K562 (cell line): ENCODE data around the gene STRIP1. TPM values are rescaled to one million over a fixed set of nuclear protein-coding genes. Genes with fewer than 3 reads are reported as not detected.

Experiments
- ARNT ChIP-seq, 2 experiments: fragments of 450-650 bp; IDR thresholded peaks; 2 replicates each; pipeline ENCODE4 v1.6.1; 2016; ENCODE audit warnings: mild to moderate bottlenecking in 1 of 2
- CBX1 ChIP-seq: sonication (generic); IDR thresholded peaks from 2 replicates; pipeline ENCODE4 v1.6.1; 2016; ENCODE audit warnings: antibody characterized with exemption, low read depth, mild to moderate bottlenecking
- ELF1 ChIP-seq: fragments of 200-800 bp; sonication (Bioruptor generic); IDR thresholded peaks from 2 replicates; pipeline ENCODE4 v1.6.1; 2016; ENCODE audit warnings: missing genetic modification characterization, missing compliant biosample characterization
- EP300 ChIP-seq: IDR thresholded peaks from 2 replicates; pipeline ENCODE4 v1.6.1; 2012; ENCODE audit warnings: low read length, improper control_type of control experiment
- ETV6 ChIP-seq, 3 experiments: fragments of 150-350 bp in 1 of 3; sonication (generic) in 1 of 3; formaldehyde crosslinking in 1 of 3; IDR thresholded peaks; 2 replicates each; pipeline versions ENCODE4 v1.6.1 to v1.8.0; 2014 to 2022; ENCODE audit warnings: borderline replicate concordance in 2 of 3, low read depth in 2 of 3, antibody characterized with exemption in 1 of 3, low read length in 1 of 3, mild to moderate bottlenecking in 1 of 3, missing genetic modification reagents in 1 of 3
- GABPB1 ChIP-seq: sonication (generic); formaldehyde crosslinking; IDR thresholded peaks from 2 replicates; pipeline ENCODE4 v1.8.0; 2022; ENCODE audit warnings: mild to moderate bottlenecking, missing genetic modification reagents
- HCFC1 ChIP-seq: IDR thresholded peaks from 2 replicates; pipeline ENCODE4 v1.6.1; 2012; ENCODE audit warnings: low read depth, low read length, improper control_type of control experiment
- MAFF ChIP-seq: IDR thresholded peaks from 2 replicates; pipeline ENCODE4 v1.6.1; 2012; ENCODE audit warnings: low read length, improper control_type of control experiment
- NELFE ChIP-seq: IDR thresholded peaks from 2 replicates; pipeline ENCODE4 v1.6.1; 2011; ENCODE audit warnings: mild to moderate bottlenecking; ENCODE audit not compliant: insufficient read depth, insufficient read length
- POLR2A ChIP-seq: fragments of 450-650 bp; conservative IDR thresholded peaks from 2 replicates; pipeline ENCODE4 v1.6.1; 2016
- RBM39 ChIP-seq: fragments of 200-400 bp; formaldehyde crosslinking; optimal IDR thresholded peaks from 2 replicates; pipeline ENCODE3; 2018; ENCODE audit warnings: low read depth, low read length
- RNF2 ChIP-seq: sonication (generic); IDR thresholded peaks from 2 replicates; pipeline ENCODE4 v1.6.1; 2016
- RUNX1 ChIP-seq: sonication (generic); IDR thresholded peaks from 2 replicates; pipeline ENCODE4 v1.6.1; 2016; ENCODE audit warnings: antibody characterized with exemption, low read depth
- SMAD1 ChIP-seq: fragments of 150-350 bp; IDR thresholded peaks from 2 replicates; pipeline ENCODE4 v1.6.1; 2014; ENCODE audit warnings: low read length, low read depth; ENCODE audit not compliant: partially characterized antibody
- ZKSCAN3 ChIP-seq: fragments of 250-450 bp; sonication (Bioruptor Pico); IDR thresholded peaks from 2 replicates; pipeline ENCODE4 v1.4.0; 2020
- ZNF146 ChIP-seq: IDR thresholded peaks from one replicate; pipeline ENCODE4 v1.6.1; 2018; ENCODE audit warnings: missing compliant biosample characterization; ENCODE audit not compliant: unreplicated experiment
- ZNF197 ChIP-seq: fragments of 200-800 bp; sonication (Bioruptor generic); IDR thresholded peaks from 2 replicates; pipeline ENCODE4 v1.6.1; 2016; ENCODE audit warnings: low read depth, missing genetic modification characterization, missing compliant biosample characterization
- polyA plus RNA-seq, 8 experiments: library from polyadenylated mRNA; depleted of rRNA in 4 of 8; stranded (reverse) in 5 of 8; unstranded in 3 of 8; fragments of >200 nt; fragmentation: Nextera tagmentation in 2 of 8; fragmentation: Illumina TruSeq in 1 of 8; extraction: Ambion mirVana in 2 of 8; extraction: Trizol in 1 of 8; gene quantifications; 2 replicates each; pipeline versions ENCODE4 v1.2.1 to v1.2.3, GENCODE V29; 2011 to 2014; ENCODE audit warnings: inconsistent platforms in 1 of 8, missing spikeins in 1 of 8
- total RNA-seq, 7 experiments: library from RNA; depleted of rRNA in 6 of 7; stranded (reverse); fragments of >200 nt in 6 of 7; fragmentation: Illumina TruSeq in 2 of 7; extraction: Trizol in 2 of 7; gene quantifications; 2 replicates each; pipeline versions ENCODE4 v1.2.1 to v1.2.3, GENCODE V29; 2011 to 2021; ENCODE audit warnings: low replicate concordance in 1 of 7
- TF ChIP-seq, protein P1 (sequence below): fragments of 450-650 bp; formaldehyde crosslinking; IDR thresholded peaks from 2 replicates; pipeline ENCODE4 v1.4.0; 2022; ENCODE audit warnings: mild to moderate bottlenecking, moderate library complexity
- TF ChIP-seq, protein P2 (sequence below), 2 experiments: IDR thresholded peaks in 1 of 2; conservative IDR thresholded peaks in 1 of 2; 2 replicates each; pipeline ENCODE4 v1.6.1; 2016; ENCODE audit warnings: low read depth in 2 of 2, mild to moderate bottlenecking in 1 of 2, missing compliant biosample characterization in 1 of 2, missing genetic modification characterization in 1 of 2, moderate library complexity in 1 of 2
- TF ChIP-seq, protein P3 (sequence below): fragments of 250-450 bp; sonication (Bioruptor Pico); IDR thresholded peaks from 2 replicates; pipeline ENCODE4 v1.6.1; 2021; ENCODE audit warnings: mild to moderate bottlenecking
- TF ChIP-seq, protein P4 (sequence below): sonication (generic); formaldehyde crosslinking; IDR thresholded peaks from 2 replicates; pipeline ENCODE4 v1.8.1; 2022; ENCODE audit warnings: missing genetic modification reagents

STRIP1 gene
- total and polyA plus RNA-seq, 9 of the 15 experiments (the other 6 are each of a cell fraction or from before 2014, with no cell fraction given): 9.9 to 42.3 (median 32.0) TPM

DNA sequence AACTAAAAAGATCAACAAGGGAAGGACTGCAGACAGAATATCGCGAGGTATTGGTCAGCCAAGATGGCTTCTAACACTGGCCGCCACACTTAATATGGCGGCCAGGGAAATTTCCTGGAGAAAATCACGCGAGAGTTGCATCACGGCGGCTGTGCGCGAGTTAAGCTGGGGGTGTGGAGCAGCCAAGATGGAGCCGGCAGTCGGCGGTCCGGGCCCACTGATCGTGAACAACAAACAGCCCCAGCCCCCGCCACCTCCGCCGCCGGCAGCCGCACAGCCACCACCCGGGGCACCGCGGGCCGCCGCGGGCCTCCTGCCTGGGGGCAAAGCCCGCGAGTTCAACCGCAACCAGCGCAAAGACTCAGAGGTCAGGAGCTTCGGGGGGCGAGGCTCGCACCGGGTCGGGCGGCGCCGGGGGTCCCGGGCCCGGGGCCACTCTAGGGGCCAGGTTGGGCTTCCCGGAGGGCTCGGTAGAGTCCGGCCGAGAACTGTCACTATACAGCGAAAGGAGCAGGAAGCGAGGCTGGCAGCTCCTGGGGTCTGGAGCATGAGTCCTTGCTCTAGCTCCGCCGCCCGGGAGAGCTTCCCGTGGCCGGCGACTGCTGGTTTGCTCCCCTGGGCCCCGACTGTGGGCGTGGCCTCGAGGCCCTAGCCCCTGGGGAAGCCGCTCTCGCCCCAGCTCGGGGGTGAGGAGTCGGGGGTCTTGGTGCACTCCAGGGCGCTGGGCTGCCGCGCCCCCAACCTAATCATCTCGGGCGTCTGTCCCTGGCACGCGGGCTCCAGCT is at the start of gene STRIP1 (continued):
- peak; percentile 98 for TF ChIP-seq ZNF197 (CRISPR knock-in tag)
- TF ChIP-seq ETV6 (IDR thresholded peaks at IDR 0.05; ENCODE audit: borderline replicate concordance in 1 of 2, low read depth in 2 of 2, low read length in 1 of 2): peak in 1 of 2 experiments; percentile 39; a peak in 1 of 4 replicates
- no peak for TF ChIP-seq ETV6 (CRISPR knock-in tag; IDR thresholded peaks at IDR 0.05; ENCODE audit: borderline replicate concordance)
- TF ChIP-seq, protein P1, sequence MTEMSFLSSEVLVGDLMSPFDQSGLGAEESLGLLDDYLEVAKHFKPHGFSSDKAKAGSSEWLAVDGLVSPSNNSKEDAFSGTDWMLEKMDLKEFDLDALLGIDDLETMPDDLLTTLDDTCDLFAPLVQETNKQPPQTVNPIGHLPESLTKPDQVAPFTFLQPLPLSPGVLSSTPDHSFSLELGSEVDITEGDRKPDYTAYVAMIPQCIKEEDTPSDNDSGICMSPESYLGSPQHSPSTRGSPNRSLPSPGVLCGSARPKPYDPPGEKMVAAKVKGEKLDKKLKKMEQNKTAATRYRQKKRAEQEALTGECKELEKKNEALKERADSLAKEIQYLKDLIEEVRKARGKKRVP (CRISPR knock-in tag): peak; percentile 77
- TF ChIP-seq, protein P2, sequence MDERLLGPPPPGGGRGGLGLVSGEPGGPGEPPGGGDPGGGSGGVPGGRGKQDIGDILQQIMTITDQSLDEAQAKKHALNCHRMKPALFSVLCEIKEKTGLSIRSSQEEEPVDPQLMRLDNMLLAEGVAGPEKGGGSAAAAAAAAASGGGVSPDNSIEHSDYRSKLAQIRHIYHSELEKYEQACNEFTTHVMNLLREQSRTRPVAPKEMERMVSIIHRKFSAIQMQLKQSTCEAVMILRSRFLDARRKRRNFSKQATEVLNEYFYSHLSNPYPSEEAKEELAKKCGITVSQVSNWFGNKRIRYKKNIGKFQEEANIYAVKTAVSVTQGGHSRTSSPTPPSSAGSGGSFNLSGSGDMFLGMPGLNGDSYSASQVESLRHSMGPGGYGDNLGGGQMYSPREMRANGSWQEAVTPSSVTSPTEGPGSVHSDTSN (CRISPR knock-in tag; IDR thresholded peaks at IDR 0.05; ENCODE audit: low read depth): no peak
- TF ChIP-seq, protein P2 (tag; conservative IDR thresholded peaks at IDR 0.05; ENCODE audit: low read depth): no peak
- peak; percentile 100 for TF ChIP-seq HCFC1
- peak; percentile 19; the same call in 1 of the 2 replicates for TF ChIP-seq RUNX1
- TF ChIP-seq MAFF: peak; percentile 85
- TF ChIP-seq, protein P3, sequence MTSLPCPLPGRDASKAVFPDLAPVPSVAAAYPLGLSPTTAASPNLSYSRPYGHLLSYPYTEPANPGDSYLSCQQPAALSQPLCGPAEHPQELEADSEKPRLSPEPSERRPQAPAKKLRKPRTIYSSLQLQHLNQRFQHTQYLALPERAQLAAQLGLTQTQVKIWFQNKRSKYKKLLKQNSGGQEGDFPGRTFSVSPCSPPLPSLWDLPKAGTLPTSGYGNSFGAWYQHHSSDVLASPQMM: no peak
- peak; percentile 87 for TF ChIP-seq ELF1 (tag)
- no peak for TF ChIP-seq SMAD1
- TF ChIP-seq NELFE: no peak
- peak; percentile 51; the same call in 1 of the 2 replicates for TF ChIP-seq GABPB1 (CRISPR knock-in tag)
- peak; percentile 90 for TF ChIP-seq POLR2A
- TF ChIP-seq ARNT (IDR thresholded peaks at IDR 0.05): 0 out of 4 replicates have a peak, but pooled peaks of 1 of the 2 experiments have one; percentile 15
- TF ChIP-seq RBM39: no peak
- TF ChIP-seq, protein P4, sequence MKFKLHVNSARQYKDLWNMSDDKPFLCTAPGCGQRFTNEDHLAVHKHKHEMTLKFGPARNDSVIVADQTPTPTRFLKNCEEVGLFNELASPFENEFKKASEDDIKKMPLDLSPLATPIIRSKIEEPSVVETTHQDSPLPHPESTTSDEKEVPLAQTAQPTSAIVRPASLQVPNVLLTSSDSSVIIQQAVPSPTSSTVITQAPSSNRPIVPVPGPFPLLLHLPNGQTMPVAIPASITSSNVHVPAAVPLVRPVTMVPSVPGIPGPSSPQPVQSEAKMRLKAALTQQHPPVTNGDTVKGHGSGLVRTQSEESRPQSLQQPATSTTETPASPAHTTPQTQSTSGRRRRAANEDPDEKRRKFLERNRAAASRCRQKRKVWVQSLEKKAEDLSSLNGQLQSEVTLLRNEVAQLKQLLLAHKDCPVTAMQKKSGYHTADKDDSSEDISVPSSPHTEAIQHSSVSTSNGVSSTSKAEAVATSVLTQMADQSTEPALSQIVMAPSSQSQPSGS (CRISPR knock-in tag): no peak
- TF ChIP-seq ZKSCAN3: no peak
- no peak; the same call in none of the 2 replicates for TF ChIP-seq EP300
- no peak; the same call in 1 of the 2 replicates for TF ChIP-seq RNF2
- TF ChIP-seq ZNF146 (CRISPR knock-in tag): no peak
- no peak; the same call in 1 of the 2 replicates for TF ChIP-seq CBX1
